GM10266 (cell line): Measurements from ENCODE around the gene PACSIN2.

Source experiments
- DNase-seq: peaks from one replicate; pipeline ENCODE4 v3.0.0; 2012; ENCODE audit errors: extremely low spot score
- CTCF ChIP-seq: IDR thresholded peaks from 2 replicates; pipeline ENCODE4 v1.5.1; 2012; ENCODE audit warnings: mild to moderate bottlenecking, low read depth; ENCODE audit not compliant: control insufficient read depth, insufficient read depth; ENCODE audit errors: missing control alignments

The PACSIN2 gene

GRCh38 chr22:42913874-42914510 is 101.0 kb downstream of the PACSIN2 start:
- no peak for DNase-seq
- TF ChIP-seq CTCF = no peak

- DNase-seq = no peak
- TF ChIP-seq CTCF = no peak
Measured at GRCh38 chr22:42912059-42912458, 102.9 kb downstream of the PACSIN2 start.

- no peak for DNase-seq
- TF ChIP-seq CTCF = no peak
Measured at GRCh38 chr22:42910221-42910942, 104.6 kb downstream of the PACSIN2 start.

GRCh38 chr22:42909363-42910058 is 105.4 kb downstream of the PACSIN2 start:
- TF ChIP-seq CTCF = no peak
- no peak for DNase-seq

- no peak for TF ChIP-seq CTCF
Measured at GRCh38 chr22:42908374-42908746, 106.6 kb downstream of the PACSIN2 start.

GRCh38 chr22:42907404-42908373 is 107.3 kb downstream of the PACSIN2 start:
- no peak for DNase-seq
- no peak for TF ChIP-seq CTCF

More at GRCh38 chr22:42908374-42908746, 106.6 kb downstream of the PACSIN2 start:
- no peak for DNase-seq
